Measurements from ENCODE around the gene TBC1D22B. TPM values are rescaled to one million over a fixed set of nuclear protein-coding genes. Genes with fewer than 3 reads are reported as not detected.
A peak's percentile ranks its signal among the peaks of the same experiment; 100 is the strongest.

The TBC1D22B gene
- total and polyA plus RNA-seq, 9 of the 15 experiments (the other 6 are each of a cell fraction or from before 2014, with no cell fraction given) = 4.8 to 24.2 (median 13.5) TPM

DNA sequence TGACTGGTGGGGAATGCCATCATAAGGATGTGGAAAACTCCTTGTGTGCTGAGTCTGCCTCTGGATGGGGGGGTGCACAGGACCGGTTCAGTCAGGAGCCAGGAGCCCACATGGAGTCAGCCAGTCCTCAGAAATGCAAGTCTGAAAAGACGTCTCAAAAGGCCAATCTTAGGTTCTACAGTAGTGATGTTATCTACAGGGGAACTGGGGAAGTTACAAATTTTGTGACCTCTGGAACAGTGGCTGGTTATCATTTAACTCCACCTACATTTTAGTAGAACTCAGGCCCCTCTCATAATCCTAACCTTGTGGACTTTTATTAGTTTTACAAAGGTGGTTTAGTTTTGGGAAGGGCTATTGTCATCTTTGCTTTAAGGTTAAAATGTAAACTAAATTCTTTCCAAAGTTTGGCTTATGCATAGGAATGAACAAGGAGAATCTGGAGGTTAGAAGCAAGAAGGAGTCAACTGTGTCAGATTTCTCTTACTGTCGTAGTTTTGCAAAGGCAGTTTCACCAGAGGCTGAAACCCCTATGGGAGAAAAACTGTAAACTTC is 13.7 kb upstream of the TBC1D22B start (continued):
- TF ChIP-seq, protein P1, sequence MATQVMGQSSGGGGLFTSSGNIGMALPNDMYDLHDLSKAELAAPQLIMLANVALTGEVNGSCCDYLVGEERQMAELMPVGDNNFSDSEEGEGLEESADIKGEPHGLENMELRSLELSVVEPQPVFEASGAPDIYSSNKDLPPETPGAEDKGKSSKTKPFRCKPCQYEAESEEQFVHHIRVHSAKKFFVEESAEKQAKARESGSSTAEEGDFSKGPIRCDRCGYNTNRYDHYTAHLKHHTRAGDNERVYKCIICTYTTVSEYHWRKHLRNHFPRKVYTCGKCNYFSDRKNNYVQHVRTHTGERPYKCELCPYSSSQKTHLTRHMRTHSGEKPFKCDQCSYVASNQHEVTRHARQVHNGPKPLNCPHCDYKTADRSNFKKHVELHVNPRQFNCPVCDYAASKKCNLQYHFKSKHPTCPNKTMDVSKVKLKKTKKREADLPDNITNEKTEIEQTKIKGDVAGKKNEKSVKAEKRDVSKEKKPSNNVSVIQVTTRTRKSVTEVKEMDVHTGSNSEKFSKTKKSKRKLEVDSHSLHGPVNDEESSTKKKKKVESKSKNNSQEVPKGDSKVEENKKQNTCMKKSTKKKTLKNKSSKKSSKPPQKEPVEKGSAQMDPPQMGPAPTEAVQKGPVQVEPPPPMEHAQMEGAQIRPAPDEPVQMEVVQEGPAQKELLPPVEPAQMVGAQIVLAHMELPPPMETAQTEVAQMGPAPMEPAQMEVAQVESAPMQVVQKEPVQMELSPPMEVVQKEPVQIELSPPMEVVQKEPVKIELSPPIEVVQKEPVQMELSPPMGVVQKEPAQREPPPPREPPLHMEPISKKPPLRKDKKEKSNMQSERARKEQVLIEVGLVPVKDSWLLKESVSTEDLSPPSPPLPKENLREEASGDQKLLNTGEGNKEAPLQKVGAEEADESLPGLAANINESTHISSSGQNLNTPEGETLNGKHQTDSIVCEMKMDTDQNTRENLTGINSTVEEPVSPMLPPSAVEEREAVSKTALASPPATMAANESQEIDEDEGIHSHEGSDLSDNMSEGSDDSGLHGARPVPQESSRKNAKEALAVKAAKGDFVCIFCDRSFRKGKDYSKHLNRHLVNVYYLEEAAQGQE (IDR thresholded peaks at IDR 0.05; ENCODE audit: borderline replicate concordance) = peak; percentile 93
- TF ChIP-seq, protein P1 (CRISPR knock-in tag; IDR thresholded peaks at IDR 0.05; ENCODE audit: low read depth) = peak; percentile 20; the same call in 1 of the 2 replicates
- TF ChIP-seq, protein P2, sequence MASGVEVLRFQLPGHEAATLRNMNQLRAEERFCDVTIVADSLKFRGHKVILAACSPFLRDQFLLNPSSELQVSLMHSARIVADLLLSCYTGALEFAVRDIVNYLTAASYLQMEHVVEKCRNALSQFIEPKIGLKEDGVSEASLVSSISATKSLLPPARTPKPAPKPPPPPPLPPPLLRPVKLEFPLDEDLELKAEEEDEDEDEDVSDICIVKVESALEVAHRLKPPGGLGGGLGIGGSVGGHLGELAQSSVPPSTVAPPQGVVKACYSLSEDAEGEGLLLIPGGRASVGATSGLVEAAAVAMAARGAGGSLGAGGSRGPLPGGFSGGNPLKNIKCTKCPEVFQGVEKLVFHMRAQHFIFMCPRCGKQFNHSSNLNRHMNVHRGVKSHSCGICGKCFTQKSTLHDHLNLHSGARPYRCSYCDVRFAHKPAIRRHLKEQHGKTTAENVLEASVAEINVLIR (CRISPR knock-in tag; IDR thresholded peaks at IDR 0.05) = no peak
- no peak for TF ChIP-seq ZFP36 (IDR thresholded peaks at IDR 0.05; ENCODE audit: low read depth, low read length, partially characterized antibody)
- TF ChIP-seq, protein P3, sequence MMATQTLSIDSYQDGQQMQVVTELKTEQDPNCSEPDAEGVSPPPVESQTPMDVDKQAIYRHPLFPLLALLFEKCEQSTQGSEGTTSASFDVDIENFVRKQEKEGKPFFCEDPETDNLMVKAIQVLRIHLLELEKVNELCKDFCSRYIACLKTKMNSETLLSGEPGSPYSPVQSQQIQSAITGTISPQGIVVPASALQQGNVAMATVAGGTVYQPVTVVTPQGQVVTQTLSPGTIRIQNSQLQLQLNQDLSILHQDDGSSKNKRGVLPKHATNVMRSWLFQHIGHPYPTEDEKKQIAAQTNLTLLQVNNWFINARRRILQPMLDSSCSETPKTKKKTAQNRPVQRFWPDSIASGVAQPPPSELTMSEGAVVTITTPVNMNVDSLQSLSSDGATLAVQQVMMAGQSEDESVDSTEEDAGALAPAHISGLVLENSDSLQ (IDR thresholded peaks at IDR 0.05) = peak; percentile 32
- peak; percentile 70; the same call in 1 of the 2 replicates for TF ChIP-seq LEF1 (IDR thresholded peaks at IDR 0.05)
- 0 out of 2 replicates have a peak, but pooled peaks have one; percentile 20 for TF ChIP-seq ZNF707 (CRISPR knock-in tag; conservative IDR thresholded peaks at IDR 0.05)
- TF ChIP-seq, protein P4, sequence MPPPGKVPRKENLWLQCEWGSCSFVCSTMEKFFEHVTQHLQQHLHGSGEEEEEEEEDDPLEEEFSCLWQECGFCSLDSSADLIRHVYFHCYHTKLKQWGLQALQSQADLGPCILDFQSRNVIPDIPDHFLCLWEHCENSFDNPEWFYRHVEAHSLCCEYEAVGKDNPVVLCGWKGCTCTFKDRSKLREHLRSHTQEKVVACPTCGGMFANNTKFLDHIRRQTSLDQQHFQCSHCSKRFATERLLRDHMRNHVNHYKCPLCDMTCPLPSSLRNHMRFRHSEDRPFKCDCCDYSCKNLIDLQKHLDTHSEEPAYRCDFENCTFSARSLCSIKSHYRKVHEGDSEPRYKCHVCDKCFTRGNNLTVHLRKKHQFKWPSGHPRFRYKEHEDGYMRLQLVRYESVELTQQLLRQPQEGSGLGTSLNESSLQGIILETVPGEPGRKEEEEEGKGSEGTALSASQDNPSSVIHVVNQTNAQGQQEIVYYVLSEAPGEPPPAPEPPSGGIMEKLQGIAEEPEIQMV (tag; conservative IDR thresholded peaks at IDR 0.05; ENCODE audit: low read depth) = 0 out of 2 replicates have a peak, but pooled peaks have one; percentile 19
- TF ChIP-seq HDAC3 (IDR thresholded peaks at IDR 0.05; ENCODE audit: borderline replicate concordance, partially characterized antibody) = peak; percentile 21
- peak; percentile 62; the same call in 1 of the 2 replicates for TF ChIP-seq GATAD2B (IDR thresholded peaks at IDR 0.05; ENCODE audit: borderline replicate concordance)
- TF ChIP-seq KDM1A (IDR thresholded peaks at IDR 0.05) = peak in 1 of 2 experiments; percentile 17; a peak in 1 of 4 replicates
- TF ChIP-seq SOX6 (IDR thresholded peaks at IDR 0.05) = peak; percentile 54; the same call in 1 of the 2 replicates
- 0 out of 2 replicates have a peak, but pooled peaks have one; percentile 22 for TF ChIP-seq ZNF668 (CRISPR knock-in tag; IDR thresholded peaks at IDR 0.05)
